Measurements from ENCODE around the gene MRPS34.

The MRPS34 gene

DNA sequence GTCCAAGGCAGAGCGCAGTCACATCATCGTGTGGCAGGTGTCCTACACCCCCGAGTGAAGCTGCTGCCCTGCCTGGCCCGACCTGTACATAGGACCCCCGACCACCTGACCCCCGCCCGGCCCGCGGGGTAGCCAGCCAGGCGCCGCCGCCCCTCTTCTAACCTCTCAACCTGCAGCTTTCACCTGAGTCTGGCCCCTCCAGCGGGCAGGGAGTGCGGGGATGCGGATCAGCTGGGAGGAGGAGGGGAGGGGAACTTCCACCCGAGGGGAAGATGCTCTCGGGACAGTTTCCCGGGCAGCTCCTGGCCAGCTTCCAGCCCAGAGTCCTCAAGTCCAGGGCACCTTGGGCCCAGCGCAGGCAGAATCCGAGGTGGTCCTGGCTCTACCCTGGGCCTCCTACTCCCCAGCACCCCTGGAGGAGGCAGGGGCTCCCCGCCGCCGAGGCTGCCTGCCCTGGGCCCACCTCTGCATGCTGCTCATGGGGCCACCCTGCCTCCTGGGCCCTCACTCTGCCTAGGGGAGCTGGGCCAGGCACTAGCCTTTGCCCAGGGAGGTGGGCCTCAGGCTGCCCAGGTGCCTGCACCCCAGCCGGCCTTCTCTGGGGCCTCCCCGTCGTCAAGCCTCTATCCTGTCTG lies 4.0 kb downstream of the MRPS34 start:
- DNase-seq, result no peak

- no peak for DNase-seq
These were observed 4.7 kb downstream of the MRPS34 start for GRCh38 chr16:1768061-1768766.

DNA sequence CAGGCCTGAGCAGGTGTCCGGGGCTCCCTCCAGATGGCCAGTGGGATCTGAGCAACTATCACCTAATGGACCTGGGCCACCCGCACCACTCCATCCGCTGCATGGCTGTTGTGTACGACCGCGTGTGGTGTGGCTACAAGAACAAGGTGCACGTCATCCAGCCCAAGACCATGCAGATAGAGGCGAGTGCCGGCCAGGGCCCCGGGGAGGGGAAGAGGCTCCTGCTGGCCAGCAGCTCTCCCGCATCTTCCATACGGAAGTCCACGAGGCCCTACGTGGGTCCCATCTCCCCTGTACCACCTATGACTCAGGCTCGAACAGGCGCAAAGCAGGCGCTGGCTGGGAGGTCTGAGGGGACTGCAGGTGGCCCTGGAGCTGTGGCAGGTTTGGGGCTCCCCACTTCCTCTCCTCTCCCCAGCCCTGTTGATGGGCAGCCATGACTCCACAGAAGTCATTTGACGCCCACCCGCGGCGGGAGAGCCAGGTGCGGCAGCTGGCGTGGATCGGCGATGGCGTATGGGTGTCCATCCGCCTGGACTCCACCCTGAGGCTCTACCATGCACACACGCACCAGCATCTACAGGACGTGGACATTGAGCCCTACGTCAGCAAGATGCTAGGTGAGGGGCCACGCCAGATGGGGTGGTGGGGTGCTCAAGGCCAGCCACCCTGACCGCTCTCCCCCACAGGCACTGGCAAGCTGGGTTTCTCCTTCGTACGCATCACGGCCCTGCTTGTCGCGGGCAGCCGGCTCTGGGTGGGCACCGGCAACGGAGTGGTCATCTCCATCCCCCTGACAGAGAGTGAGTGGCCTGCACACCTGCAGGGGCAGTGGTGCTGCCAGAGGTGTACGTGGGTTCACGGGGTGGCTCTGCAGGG lies 5.6 kb downstream of the MRPS34 start:
- DNase-seq, result no peak

DNA sequence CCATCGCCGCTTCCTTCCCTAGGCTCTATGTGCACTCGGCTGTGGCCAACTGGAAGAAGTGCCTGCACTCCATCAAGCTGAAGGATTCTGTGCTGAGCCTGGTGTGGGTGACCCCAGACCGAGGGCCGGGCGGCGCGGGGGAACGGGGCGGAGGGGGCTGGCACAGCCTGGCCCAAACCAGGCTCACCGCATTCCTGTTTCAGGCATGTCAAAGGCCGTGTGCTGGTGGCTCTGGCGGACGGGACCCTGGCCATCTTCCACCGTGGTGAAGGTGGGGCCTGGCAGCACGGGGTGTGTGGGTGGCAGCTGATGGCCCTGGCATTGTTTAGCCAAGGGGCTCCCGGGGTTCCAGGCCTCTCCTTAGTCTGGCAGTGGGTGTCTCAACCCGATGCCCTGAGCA lies 6.2 kb downstream of the MRPS34 start:
- DNase-seq, result no peak

DNA sequence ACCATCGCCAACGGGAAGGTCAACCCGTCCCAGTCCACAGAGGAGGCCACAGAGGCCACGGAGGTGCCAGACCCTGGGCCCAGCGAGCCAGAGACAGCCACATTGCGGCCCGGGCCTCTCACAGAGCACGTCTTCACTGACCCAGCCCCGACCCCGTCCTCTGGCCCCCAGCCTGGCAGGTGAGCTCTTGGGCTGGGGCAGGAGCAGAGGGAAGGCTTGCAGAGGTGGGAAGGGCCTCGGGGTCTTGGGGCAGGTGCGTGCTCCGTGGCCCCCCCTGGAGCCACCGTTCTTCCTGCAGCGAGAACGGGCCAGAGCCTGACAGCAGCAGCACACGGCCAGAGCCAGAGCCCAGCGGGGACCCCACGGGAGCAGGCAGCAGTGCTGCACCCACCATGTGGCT lies 6.7 kb downstream of the MRPS34 start:
- no peak for DNase-seq

DNA sequence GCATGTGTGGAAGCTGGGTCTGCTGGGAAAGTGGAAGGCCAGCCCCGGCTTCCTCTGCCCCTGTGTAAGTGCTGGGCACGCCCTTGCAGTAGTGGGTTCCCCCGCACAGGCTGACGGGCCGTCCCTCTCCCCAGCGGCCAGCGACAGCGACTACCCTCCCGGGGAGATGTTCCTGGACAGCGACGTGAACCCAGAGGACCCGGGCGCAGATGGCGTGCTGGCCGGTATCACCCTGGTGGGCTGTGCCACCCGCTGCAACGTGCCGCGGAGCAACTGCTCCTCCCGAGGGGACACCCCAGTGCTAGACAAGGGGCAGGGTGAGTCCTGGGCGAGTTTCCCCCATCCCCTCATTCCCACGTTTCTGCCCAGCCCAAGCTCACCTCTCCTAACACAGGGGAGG lies 7.1 kb downstream of the MRPS34 start:
- DNase-seq, result no peak

- DNase-seq, result no peak
These were observed 8.0 kb downstream of the MRPS34 start for GRCh38 chr16:1764971-1765370.

DNA sequence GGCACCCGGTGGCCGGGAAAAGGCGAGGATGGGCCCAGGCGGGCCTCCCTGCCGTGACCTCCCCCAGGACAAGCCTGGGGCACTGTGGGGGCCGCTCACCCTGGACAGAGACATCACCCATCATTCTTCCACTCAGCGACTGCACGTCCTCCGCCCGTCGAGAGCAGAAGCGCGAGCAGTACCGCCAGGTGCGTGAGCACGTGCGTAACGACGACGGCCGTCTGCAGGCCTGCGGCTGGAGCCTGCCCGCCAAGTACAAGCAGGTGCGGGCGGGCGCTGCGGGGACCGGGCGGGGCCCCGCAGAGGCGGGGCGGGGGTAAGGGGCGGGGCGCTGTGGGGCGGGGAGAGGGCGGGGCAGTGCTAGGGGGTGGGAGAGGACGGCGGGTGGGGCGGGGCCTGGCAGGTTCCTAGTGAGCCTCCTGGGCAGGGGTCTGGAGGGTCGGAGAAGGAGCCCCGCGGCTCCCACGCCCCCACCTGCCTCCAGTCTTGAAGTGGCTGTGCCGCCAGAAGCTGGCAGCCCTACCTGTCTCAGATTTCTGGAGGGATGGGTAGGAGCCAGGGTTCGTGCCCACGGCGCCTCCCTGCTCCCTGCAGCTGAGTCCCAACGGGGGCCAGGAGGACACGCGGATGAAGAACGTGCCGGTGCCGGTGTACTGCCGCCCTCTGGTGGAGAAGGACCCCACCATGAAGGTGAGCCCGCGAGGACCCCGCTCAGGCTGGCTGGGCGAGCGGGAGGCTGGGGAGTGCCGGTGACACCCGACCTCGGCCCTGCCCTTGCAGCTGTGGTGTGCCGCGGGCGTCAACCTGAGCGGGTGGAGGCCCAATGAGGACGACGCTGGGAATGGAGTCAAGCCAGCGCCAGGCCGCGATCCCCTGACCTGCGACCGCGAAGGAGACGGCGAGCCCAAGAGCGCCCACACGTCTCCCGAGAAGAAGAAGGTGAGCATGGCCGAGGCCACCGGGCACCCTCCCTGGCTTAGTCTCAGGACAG lies 9.1 kb downstream of the MRPS34 start:
- DNase-seq, result no peak

- DNase-seq, result no peak
These were observed 9.9 kb downstream of the MRPS34 start for GRCh38 chr16:1762879-1763520.

- no peak for DNase-seq
These were observed 10.6 kb downstream of the MRPS34 start for GRCh38 chr16:1762196-1762878.

GRCh38 chr16:1761751-1762150 lies 11.2 kb downstream of the MRPS34 start:
- DNase-seq, result no peak

- DNase-seq, result no peak
These were observed 12.0 kb downstream of the MRPS34 start for GRCh38 chr16:1760911-1761310.

DNA sequence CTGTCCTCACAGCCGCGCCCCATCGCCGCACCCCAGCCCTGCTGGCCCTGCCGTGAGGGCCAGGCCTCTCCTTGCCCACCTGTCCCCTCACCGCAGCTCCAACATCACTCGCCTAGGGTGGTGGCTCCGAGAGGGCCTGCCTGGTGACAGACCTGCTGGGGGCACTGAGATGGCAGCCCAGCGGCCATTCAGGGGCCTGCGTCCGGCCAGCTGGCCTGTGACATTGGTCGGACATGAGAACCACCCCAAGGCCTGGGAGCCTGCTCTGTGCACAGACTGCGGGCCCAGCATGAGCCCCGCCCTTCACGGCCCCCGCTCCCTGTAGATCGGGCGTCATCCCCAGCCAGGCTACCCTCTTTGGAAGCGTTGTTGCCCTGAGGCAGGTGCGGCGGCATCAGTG lies 13.4 kb downstream of the MRPS34 start:
- DNase-seq, result no peak

DNA sequence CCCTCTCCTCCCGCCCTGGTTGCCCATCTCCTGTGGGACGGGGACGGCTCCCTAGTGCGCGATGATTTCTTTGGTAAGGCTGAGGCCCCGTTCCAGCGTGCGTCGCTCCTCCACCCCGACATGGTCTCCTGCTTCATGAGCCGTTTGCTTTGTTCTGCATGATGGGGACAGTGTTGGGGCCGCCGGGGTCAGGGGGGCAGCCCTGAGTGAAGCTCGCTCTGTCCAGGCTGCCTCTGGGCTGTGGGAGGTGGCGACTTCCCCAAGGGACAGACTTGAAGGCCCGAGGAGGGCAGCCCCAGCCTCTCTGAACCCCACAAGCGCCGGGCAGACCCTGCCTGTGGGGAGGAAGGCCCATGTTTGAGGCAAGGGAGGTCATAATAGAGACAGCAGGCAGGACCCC lies 14.0 kb downstream of the MRPS34 start:
- no peak for DNase-seq

DNA sequence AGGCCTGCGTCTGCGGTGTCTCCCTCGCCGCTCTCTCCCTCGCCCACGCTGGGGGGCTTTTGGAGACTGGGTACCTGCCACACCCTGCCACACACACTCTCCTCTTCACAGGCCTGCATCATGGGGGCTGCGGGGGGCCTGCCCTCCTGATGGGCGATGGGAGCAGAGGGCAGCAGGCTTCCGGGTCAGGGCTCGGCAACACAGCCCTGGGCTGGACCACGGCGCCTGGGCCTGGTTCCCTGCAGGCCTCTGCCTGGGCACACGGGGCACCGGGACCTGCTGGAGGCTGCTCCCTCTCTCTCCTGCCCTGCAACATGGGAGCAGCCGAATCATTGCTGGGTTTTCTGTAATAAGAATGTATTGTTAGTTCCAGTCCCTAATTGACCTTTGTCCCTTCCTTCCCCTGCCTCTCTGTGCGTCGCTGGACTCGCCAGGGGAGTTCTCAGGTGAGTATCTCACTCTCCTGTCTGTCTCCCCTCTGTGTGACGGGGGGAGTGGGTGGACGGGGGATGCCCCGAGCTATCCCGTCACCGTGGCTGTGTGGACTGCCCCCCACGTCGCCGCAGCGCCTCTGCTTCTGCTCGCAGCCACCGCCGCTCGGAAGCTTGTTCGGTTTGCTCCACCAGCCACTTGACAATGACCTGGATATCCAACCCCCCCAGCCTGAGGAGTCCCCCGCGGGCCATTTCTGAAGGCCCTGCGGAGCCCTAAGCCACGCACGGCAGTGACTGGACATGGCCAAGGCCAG lies 15.0 kb downstream of the MRPS34 start:
- no peak for DNase-seq

- no peak for DNase-seq
These were observed 18.7 kb downstream of the MRPS34 start for GRCh38 chr16:1754204-1754603.

DNA sequence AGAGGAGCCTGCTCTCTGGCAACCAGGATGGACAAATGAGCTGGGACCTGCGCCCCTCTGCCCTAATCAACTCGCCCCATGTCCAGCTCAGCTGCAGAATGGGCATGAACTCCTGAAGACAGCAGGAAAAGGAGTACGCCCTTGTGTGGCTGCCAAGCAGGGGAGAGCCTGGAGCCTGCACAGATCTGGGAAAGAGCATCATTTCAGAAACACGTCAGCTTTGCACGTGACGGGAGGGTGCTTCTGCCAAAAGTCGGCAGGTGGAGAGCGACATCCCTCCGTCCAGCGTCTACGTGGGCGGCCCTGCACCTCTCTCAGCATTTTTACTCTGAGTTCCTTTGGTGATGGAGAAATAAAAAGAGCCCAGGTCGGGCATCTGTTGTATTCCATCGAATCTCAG lies 20.1 kb downstream of the MRPS34 start:
- no peak for DNase-seq

- DNase-seq, result no peak
These were observed 21.0 kb downstream of the MRPS34 start for GRCh38 chr16:1751946-1752345.

DNA sequence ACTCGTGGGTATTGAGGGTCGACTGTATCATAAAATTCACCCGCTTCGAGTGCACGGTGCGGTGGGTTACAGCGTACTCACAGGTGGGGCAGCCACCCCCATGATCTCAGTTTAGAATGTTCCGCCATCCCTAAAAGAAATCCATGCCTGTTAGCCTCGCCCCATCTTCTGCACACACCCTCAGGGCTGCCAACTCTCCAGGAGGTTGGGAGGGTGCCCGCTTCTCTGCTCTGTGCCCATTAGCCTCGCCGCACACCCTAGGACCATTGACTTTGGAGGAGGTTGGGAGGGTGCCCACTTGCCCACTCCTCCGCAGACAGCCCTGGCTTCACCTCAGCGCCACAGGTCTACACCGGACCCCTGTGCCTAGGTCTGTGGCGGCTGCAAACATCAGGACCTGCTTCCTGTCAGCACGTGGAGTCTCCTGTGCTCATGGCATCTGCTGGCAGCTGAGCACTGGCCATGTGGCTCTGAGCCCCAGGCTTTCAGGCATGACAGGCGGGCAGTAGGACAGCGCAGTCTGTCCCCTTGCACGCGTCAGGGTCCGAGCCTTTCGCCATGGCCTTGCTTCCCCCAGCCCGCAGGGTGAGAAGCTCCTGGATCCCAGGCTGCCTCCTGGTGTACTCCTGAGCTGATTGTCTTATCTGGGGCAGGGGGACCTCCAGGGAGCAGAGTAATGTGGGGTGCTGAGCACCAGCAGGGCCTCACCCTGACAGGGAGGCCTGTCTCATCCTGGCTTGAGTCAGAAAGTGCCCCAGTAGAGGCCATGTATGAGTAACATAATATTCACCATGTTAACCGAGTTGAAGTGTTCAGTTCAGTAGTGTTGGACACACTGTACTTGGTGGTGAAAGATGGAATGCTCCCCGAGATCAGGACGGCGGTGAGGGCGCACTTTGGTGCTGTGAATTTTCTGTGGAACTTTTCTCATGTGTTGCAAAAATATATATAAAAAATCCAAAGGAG lies 23.5 kb downstream of the MRPS34 start:
- no peak for DNase-seq

DNA sequence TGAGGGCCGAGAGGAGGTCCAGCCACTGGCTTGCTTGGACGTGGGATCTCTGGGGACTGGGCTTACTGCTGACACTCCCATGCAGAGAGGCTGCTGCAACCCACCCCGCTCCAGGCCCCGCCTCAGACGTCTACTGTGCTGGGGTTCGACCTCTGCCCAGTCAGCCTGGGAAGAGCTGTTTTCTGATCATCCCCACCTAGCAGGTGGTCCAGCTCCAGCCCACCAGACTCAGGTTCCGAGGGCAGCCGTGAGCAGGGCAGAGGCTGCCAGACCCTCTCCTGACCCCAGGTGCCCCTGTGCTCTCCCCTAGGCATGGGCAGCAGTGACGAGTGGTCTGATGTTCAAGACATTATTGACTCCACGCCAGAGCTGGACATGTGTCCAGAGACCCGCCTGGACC lies 25.0 kb downstream of the MRPS34 start:
- DNase-seq, result no peak
